Esophagus squamous epithelium (tissue), 4 donors: Measurements from ENCODE around the gene TSEN15.

Source experiments
- CTCF ChIP-seq, 6 experiments: fragments of 450-650 bp in 4 of 6; fragments of 200-600 bp in 2 of 6; sonication (generic) in 2 of 6; IDR thresholded peaks; one replicate each; pipeline ENCODE4 v1.5.1; 2016 to 2019; ENCODE audit warnings: antibody characterized with exemption in 6 of 6, mild to moderate bottlenecking in 4 of 6, moderate library complexity in 4 of 6
- POLR2A ChIP-seq, 4 donors: fragments of 450-650 bp; IDR thresholded peaks; one replicate each; pipeline ENCODE4 v1.6.1; 2017; ENCODE audit warnings: antibody characterized with exemption in 4 of 4, mild to moderate bottlenecking in 4 of 4, moderate library complexity in 3 of 4

GRCh38 chr1:184075055-184076029 is 23.8 kb downstream of the TSEN15 start:
- no peak for TF ChIP-seq POLR2A (IDR thresholded peaks at IDR 0.05)
- TF ChIP-seq CTCF (IDR thresholded peaks at IDR 0.05): peak; percentile 34 to 81 (median 66)
